HEK293 (cell line): Measurements from ENCODE around the gene GCSAM.

Source experiments
- AEBP2 ChIP-seq: fragments of 450-650 bp; formaldehyde crosslinking; IDR thresholded peaks from 2 replicates; pipeline ENCODE4 v1.5.1; 2016; ENCODE audit warnings: missing biosample characterization, missing genetic modification characterization, borderline replicate concordance
- EGR2 ChIP-seq: fragments of 450-650 bp; formaldehyde crosslinking; IDR thresholded peaks from 2 replicates; pipeline ENCODE4 v1.5.1; 2016; ENCODE audit warnings: low read depth, missing biosample characterization, missing genetic modification characterization
- HIC1 ChIP-seq: fragments of 450-650 bp; formaldehyde crosslinking; IDR thresholded peaks from 2 replicates; pipeline ENCODE4 v1.5.1; 2016; ENCODE audit warnings: missing biosample characterization, missing genetic modification characterization
- MYNN ChIP-seq: fragments of 450-650 bp; formaldehyde crosslinking; IDR thresholded peaks from 2 replicates; pipeline ENCODE4 v1.5.1; 2016; ENCODE audit warnings: missing biosample characterization, missing genetic modification characterization, borderline replicate concordance
- OSR2 ChIP-seq: fragments of 450-650 bp; formaldehyde crosslinking; IDR thresholded peaks from 2 replicates; pipeline ENCODE4 v1.5.1; 2016; ENCODE audit warnings: missing biosample characterization, missing genetic modification characterization
- SP7 ChIP-seq: fragments of 450-650 bp; formaldehyde crosslinking; IDR thresholded peaks from 2 replicates; pipeline ENCODE4 v1.5.1; 2016; ENCODE audit warnings: missing biosample characterization, missing genetic modification characterization
- WT1 ChIP-seq: fragments of 450-650 bp; formaldehyde crosslinking; IDR thresholded peaks from 2 replicates; pipeline ENCODE4 v1.5.1; 2016; ENCODE audit warnings: missing biosample characterization, missing genetic modification characterization
- ZBTB7A ChIP-seq: fragments of 450-650 bp; formaldehyde crosslinking; IDR thresholded peaks from 2 replicates; pipeline ENCODE4 v1.5.1; 2016; ENCODE audit warnings: low read depth, missing biosample characterization, missing genetic modification characterization
- ZEB2 ChIP-seq: fragments of 450-650 bp; formaldehyde crosslinking; IDR thresholded peaks from 2 replicates; pipeline ENCODE4 v1.5.1; 2016; ENCODE audit warnings: missing biosample characterization, missing genetic modification characterization
- ZFHX2 ChIP-seq: fragments of 450-650 bp; formaldehyde crosslinking; conservative IDR thresholded peaks from 2 replicates; pipeline ENCODE4 v1.5.1; 2016; ENCODE audit warnings: missing biosample characterization, missing genetic modification characterization
- ZNF140 ChIP-seq: fragments of 450-650 bp; formaldehyde crosslinking; IDR thresholded peaks from 2 replicates; pipeline ENCODE4 v1.5.1; 2016; ENCODE audit warnings: missing biosample characterization, missing genetic modification characterization
- ZNF175 ChIP-seq: fragments of 450-650 bp; formaldehyde crosslinking; IDR thresholded peaks from 2 replicates; pipeline ENCODE4 v1.5.1; 2016; ENCODE audit warnings: missing biosample characterization, missing genetic modification characterization
- ZNF202 ChIP-seq: fragments of 450-650 bp; formaldehyde crosslinking; IDR thresholded peaks from 2 replicates; pipeline ENCODE4 v1.5.1; 2016; ENCODE audit warnings: missing biosample characterization, missing genetic modification characterization, borderline replicate concordance
- ZNF394 ChIP-seq: fragments of 450-650 bp; formaldehyde crosslinking; IDR thresholded peaks from 2 replicates; pipeline ENCODE4 v1.5.1; 2016; ENCODE audit warnings: missing biosample characterization, missing genetic modification characterization, mild to moderate bottlenecking, moderate library complexity, borderline replicate concordance
- ZNF404 ChIP-seq: fragments of 450-650 bp; formaldehyde crosslinking; IDR thresholded peaks from 2 replicates; pipeline ENCODE4 v1.5.1; 2017; ENCODE audit warnings: missing biosample characterization, missing genetic modification characterization
- ZNF548 ChIP-seq: fragments of 450-650 bp; formaldehyde crosslinking; IDR thresholded peaks from 2 replicates; pipeline ENCODE4 v1.5.1; 2016; ENCODE audit warnings: missing biosample characterization, missing genetic modification characterization
- ZNF560 ChIP-seq: fragments of 450-650 bp; formaldehyde crosslinking; IDR thresholded peaks from 2 replicates; pipeline ENCODE4 v1.5.1; 2017; ENCODE audit warnings: missing biosample characterization, missing genetic modification characterization, borderline replicate concordance
- ZNF621 ChIP-seq: fragments of 450-650 bp; formaldehyde crosslinking; IDR thresholded peaks from 2 replicates; pipeline ENCODE4 v1.5.1; 2017; ENCODE audit warnings: missing biosample characterization, missing genetic modification characterization
- ZNF626 ChIP-seq: fragments of 450-650 bp; sonication (Bioruptor Pico); formaldehyde crosslinking; IDR thresholded peaks from 2 replicates; pipeline ENCODE4 v1.5.1; 2018; ENCODE audit warnings: missing biosample characterization, missing genetic modification characterization, inconsistent platforms
- ZNF777 ChIP-seq: fragments of 450-650 bp; formaldehyde crosslinking; IDR thresholded peaks from 2 replicates; pipeline ENCODE4 v1.5.1; 2017; ENCODE audit warnings: missing biosample characterization, missing genetic modification characterization, borderline replicate concordance
- ZNF792 ChIP-seq: fragments of 450-650 bp; formaldehyde crosslinking; IDR thresholded peaks from 2 replicates; pipeline ENCODE4 v1.5.1; 2016; ENCODE audit warnings: missing biosample characterization, missing genetic modification characterization
- ZNF837 ChIP-seq: fragments of 450-650 bp; formaldehyde crosslinking; IDR thresholded peaks from 2 replicates; pipeline ENCODE4 v1.5.1; 2016; ENCODE audit warnings: missing biosample characterization, missing genetic modification characterization
- TF ChIP-seq, protein P1 (sequence below): fragments of 450-650 bp; formaldehyde crosslinking; IDR thresholded peaks from 2 replicates; pipeline ENCODE4 v1.5.1; 2016; ENCODE audit warnings: missing biosample characterization, missing genetic modification characterization
- TF ChIP-seq, protein P2 (sequence below): fragments of 450-650 bp; formaldehyde crosslinking; IDR thresholded peaks from 2 replicates; pipeline ENCODE4 v1.5.1; 2016; ENCODE audit warnings: missing biosample characterization, missing genetic modification characterization
- TF ChIP-seq, protein P3 (sequence below): fragments of 450-650 bp; formaldehyde crosslinking; IDR thresholded peaks from 2 replicates; pipeline ENCODE4 v1.5.1; 2017; ENCODE audit warnings: missing biosample characterization, missing genetic modification characterization
- TF ChIP-seq, protein P4 (sequence below): fragments of 450-650 bp; formaldehyde crosslinking; IDR thresholded peaks from 2 replicates; pipeline ENCODE4 v1.5.1; 2017; ENCODE audit warnings: missing biosample characterization, missing genetic modification characterization
- TF ChIP-seq, protein P5 (sequence below): fragments of 450-650 bp; formaldehyde crosslinking; IDR thresholded peaks from 2 replicates; pipeline ENCODE4 v1.5.1; 2017; ENCODE audit warnings: missing biosample characterization, missing genetic modification characterization

GCSAM gene

DNA sequence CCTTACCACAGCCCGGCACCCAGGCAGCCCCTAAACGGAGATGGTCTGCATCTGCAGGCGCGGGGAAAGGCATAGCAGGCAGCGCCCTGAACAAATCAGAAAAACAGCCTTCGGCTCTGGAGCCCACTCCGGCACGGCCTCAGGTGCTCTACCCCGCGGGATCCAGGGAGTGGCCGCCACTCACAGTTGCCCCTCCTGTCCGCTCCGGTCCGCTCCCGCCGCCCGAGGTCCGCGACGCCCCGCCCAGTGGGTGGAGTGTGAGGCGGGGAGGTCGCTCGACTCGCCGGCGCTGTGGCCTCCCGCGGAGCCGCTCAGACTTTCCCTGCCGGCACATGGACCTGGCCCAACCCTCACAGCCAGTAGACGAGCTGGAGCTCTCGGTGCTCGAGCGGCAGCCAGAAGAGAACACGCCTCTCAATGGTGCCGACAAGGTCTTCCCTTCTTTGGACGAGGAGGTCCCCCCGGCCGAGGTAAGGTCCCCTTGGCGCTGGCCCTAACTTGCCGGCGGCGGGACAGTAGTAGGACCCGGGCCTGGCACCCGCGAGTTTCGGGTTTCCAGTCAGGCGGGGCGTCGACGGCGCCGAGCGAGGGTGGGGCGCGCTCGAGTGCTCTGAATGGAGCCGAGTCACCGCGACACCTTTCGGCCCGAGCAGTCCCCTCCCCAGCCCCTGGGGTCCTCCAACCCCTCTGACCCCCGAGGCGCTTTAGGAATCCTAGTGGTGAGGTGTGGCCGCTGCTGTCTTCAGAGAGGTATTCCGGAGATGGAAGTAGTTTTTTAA is 46.8 kb downstream of the GCSAM start, which contains the start of gene C3orf52 (continued):
- TF ChIP-seq, protein P1, sequence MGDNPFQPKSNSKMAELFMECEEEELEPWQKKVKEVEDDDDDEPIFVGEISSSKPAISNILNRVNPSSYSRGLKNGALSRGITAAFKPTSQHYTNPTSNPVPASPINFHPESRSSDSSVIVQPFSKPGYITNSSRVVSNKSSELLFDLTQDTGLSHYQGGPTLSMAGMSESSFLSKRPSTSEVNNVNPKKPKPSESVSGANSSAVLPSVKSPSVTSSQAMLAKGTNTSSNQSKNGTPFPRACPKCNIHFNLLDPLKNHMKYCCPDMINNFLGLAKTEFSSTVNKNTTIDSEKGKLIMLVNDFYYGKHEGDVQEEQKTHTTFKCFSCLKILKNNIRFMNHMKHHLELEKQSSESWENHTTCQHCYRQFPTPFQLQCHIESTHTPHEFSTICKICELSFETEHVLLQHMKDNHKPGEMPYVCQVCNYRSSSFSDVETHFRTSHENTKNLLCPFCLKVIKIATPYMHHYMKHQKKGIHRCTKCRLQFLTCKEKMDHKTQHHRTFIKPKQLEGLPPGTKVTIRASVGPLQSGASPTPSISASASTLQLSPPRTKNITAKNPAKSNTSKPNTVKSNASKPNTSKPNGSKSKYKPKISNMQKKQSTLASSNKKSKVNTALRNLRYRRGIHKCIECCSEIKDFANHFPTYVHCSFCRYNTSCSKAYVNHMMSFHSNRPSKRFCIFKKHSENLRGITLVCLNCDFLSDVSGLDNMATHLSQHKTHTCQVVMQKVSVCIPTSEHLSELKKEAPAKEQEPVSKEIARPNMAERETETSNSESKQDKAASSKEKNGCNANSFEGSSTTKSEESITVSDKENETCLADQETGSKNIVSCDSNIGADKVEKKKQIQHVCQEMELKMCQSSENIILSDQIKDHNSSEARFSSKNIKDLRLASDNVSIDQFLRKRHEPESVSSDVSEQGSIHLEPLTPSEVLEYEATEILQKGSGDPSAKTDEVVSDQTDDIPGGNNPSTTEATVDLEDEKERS, result no peak
- TF ChIP-seq ZFHX2 (no peak), ZNF548 (tag by site-specific recombination) (no peak), ZNF560 (no peak), ZNF404 (no peak), ZNF621 (tag by site-specific recombination) (no peak), SP7 (tag by site-specific recombination) (peak; percentile 87), ZBTB7A (tag by site-specific recombination) (peak; percentile 16; the same call in 1 of the 2 replicates), ZNF175 (tag by site-specific recombination) (no peak), ZNF792 (no peak), HIC1 (peak; percentile 55), OSR2 (tag by site-specific recombination) (no peak), ZNF202 (tag by site-specific recombination) (no peak), AEBP2 (tag by site-specific recombination) (no peak), ZNF777 (tag by site-specific recombination) (0 out of 2 replicates have a peak, but pooled peaks have one; percentile 46), ZEB2 (tag by site-specific recombination) (peak; percentile 82), MYNN (no peak), EGR2 (tag by site-specific recombination) (no peak), ZNF837 (tag by site-specific recombination) (no peak), ZNF140 (tag by site-specific recombination) (no peak), WT1 (peak; percentile 49; the same call in 1 of the 2 replicates), ZNF626 (tag by site-specific recombination) (no peak), ZNF394 (peak; percentile 61; the same call in 1 of the 2 replicates)
- TF ChIP-seq, protein P2, sequence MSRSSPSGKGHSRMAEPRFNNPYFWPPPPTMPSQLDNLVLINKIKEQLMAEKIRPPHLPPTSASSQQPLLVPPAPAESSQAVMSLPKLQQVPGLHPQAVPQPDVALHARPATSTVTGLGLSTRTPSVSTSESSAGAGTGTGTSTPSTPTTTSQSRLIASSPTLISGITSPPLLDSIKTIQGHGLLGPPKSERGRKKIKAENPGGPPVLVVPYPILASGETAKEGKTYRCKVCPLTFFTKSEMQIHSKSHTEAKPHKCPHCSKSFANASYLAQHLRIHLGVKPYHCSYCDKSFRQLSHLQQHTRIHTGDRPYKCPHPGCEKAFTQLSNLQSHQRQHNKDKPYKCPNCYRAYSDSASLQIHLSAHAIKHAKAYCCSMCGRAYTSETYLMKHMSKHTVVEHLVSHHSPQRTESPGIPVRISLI, result 0 out of 2 replicates have a peak, but pooled peaks have one; percentile 20
- TF ChIP-seq, protein P3, sequence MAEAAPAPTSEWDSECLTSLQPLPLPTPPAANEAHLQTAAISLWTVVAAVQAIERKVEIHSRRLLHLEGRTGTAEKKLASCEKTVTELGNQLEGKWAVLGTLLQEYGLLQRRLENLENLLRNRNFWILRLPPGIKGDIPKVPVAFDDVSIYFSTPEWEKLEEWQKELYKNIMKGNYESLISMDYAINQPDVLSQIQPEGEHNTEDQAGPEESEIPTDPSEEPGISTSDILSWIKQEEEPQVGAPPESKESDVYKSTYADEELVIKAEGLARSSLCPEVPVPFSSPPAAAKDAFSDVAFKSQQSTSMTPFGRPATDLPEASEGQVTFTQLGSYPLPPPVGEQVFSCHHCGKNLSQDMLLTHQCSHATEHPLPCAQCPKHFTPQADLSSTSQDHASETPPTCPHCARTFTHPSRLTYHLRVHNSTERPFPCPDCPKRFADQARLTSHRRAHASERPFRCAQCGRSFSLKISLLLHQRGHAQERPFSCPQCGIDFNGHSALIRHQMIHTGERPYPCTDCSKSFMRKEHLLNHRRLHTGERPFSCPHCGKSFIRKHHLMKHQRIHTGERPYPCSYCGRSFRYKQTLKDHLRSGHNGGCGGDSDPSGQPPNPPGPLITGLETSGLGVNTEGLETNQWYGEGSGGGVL, result no peak
- TF ChIP-seq, protein P4, sequence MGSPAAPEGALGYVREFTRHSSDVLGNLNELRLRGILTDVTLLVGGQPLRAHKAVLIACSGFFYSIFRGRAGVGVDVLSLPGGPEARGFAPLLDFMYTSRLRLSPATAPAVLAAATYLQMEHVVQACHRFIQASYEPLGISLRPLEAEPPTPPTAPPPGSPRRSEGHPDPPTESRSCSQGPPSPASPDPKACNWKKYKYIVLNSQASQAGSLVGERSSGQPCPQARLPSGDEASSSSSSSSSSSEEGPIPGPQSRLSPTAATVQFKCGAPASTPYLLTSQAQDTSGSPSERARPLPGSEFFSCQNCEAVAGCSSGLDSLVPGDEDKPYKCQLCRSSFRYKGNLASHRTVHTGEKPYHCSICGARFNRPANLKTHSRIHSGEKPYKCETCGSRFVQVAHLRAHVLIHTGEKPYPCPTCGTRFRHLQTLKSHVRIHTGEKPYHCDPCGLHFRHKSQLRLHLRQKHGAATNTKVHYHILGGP, result no peak
- TF ChIP-seq, protein P5, sequence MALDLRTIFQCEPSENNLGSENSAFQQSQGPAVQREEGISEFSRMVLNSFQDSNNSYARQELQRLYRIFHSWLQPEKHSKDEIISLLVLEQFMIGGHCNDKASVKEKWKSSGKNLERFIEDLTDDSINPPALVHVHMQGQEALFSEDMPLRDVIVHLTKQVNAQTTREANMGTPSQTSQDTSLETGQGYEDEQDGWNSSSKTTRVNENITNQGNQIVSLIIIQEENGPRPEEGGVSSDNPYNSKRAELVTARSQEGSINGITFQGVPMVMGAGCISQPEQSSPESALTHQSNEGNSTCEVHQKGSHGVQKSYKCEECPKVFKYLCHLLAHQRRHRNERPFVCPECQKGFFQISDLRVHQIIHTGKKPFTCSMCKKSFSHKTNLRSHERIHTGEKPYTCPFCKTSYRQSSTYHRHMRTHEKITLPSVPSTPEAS (tag by site-specific recombination), result no peak
